ENCODE data around the gene MERTK. TPM values are rescaled to one million over a fixed set of nuclear protein-coding genes. Genes with fewer than 3 reads are reported as not detected.

MERTK gene
- total and polyA plus RNA-seq, 9 donors: 8.3 to 21.9 (median 13.7) TPM

- Histone ChIP-seq H3K4me1 (ENCODE audit: insufficient read depth) (no peaks in the 10 kb centered on the region), H3K27ac (no peak overlapping the region), H3K36me3 (no peaks in the 10 kb centered on the region), H3K27me3 (no peaks in the 10 kb centered on the region), H3K9me3 (no peaks in the 10 kb centered on the region), H3K4me3 (no peak overlapping the region)
- TF ChIP-seq CTCF (IDR thresholded peaks at IDR 0.05) (no peak), EP300 (IDR thresholded peaks at IDR 0.05) (no peak), POLR2A (IDR thresholded peaks at IDR 0.05) (no peak)
- intact Hi-C loops (cut with DNase I): no loop called here
- no peak for DNase-seq
- 81 to 89% (median 86%) methylated on average over 1 of the region's 1 CpG for WGBS, 3 donors
These were observed 176.1 kb downstream of the MERTK start for GRCh38 chr2:112074506-112074905.

DNA sequence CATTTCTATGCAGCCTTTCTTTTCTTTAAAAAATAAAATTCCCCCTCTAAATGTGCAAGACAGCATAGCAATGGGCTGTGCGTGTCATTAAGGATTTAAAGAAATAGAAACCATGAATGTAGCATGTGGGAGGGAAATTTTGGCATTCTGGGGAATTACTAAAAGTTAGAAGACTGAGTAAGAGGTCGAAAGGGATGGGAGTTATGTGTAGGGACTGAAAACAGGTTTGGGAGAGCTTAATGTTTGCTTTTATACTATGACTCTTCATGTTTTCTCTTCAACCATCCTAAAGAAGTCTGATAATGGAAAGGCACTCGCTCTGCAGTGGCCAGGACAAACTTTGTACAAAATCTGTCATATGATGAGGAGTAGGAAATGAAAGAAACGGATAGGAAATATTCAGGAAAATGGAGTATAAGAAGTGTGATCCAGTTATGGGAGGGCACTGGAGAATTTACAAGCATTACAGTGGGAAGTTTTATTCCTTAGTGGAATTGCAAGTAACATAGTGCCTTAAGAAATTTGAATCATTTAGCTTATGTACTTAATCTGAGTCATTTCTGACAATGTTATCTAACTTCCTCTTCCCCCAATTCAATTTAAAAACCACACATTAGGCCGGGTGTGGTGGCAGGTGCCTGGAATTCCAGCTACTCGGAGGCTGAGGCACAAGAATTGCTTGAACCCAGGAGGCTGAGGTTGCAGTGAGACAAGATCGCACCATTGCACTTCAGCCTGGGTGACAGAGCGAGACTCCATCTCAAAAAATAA, 177.3 kb downstream of the MERTK start:
- TF ChIP-seq POLR2A (IDR thresholded peaks at IDR 0.05): no peak
- no peak for TF ChIP-seq EP300 (IDR thresholded peaks at IDR 0.05)
- Histone ChIP-seq H3K36me3 (no peaks in the 10 kb centered on the region), H3K9me3 (no peaks in the 10 kb centered on the region), H3K27me3 (no peaks in the 10 kb centered on the region), H3K27ac (no peak overlapping the region), H3K4me1 (ENCODE audit: insufficient read depth) (no peaks in the 10 kb centered on the region), H3K4me3 (no peak overlapping the region)
- 76 to 84% (median 76%) methylated on average over 8 of the region's 8 CpGs for WGBS, 3 donors
- DNase-seq: no peak
- intact Hi-C loops (cut with DNase I): no loop called here

GRCh38 chr2:112077814-112078213, 179.4 kb downstream of the MERTK start:
- no peak overlapping the region for H3K27ac ChIP-seq
- H3K9me3 ChIP-seq: no peaks in the 10 kb centered on the region
- no peak for DNase-seq
- no peaks in the 10 kb centered on the region for H3K4me1 ChIP-seq (ENCODE audit: insufficient read depth)
- no peaks in the 10 kb centered on the region for H3K36me3 ChIP-seq
- intact Hi-C loops (cut with DNase I): no loop called here
- TF ChIP-seq EP300 (IDR thresholded peaks at IDR 0.05): no peak
- no peak for TF ChIP-seq POLR2A (IDR thresholded peaks at IDR 0.05)
- no peak for TF ChIP-seq CTCF (IDR thresholded peaks at IDR 0.05)
- no peaks in the 10 kb centered on the region for H3K27me3 ChIP-seq
- no peak overlapping the region for H3K4me3 ChIP-seq
- 79 to 85% (median 83%) methylated on average over 1 of the region's 1 CpG for WGBS, 3 donors

Small RNA genes within 50 kb of the gene (small RNA-seq; reads per million reads assigned to genes)
- gene RN7SL297P: not detected

Other genes starting within 250 kb of the MERTK start
- 10 to 100 TPM; 29.2 to 43.3 (median 35.6) TPM for gene ANAPC1, start 14.4 kb upstream of the MERTK start, total RNA-seq
- gene ANAPC1, start 14.4 kb upstream of the MERTK start, polyA plus RNA-seq: 10 to 100 TPM in 1 of 2 donors, 1 to 10 TPM in 1; 7.6 to 16.0 TPM
- 10 to 100 TPM; 11.0 to 23.8 (median 13.2) TPM for gene TMEM87B, start 156.7 kb downstream of the MERTK start, total RNA-seq
- gene TMEM87B, start 156.7 kb downstream of the MERTK start, polyA plus RNA-seq: 10 to 100 TPM in 1 of 2 donors, 1 to 10 TPM in 1; 7.1 to 18.4 TPM
- 1 to 10 TPM in 4 of 7 donors, under 1 TPM in 3; 0.18 to 1.9 (median 1.0) TPM for gene FBLN7, start 239.8 kb downstream of the MERTK start, total RNA-seq
- gene FBLN7, start 239.8 kb downstream of the MERTK start, polyA plus RNA-seq: 1 to 10 TPM; 1.3 to 5.0 TPM

Measured in ovary (tissue), 9 donors.